Measurements from ENCODE around the gene SLC13A3.
"Not testable (repeated sequence)": the region's sequence is repeated elsewhere in the genome, so short reads cannot be mapped to it uniquely, and the experiment has no call there.

SLC13A3 gene

DNA sequence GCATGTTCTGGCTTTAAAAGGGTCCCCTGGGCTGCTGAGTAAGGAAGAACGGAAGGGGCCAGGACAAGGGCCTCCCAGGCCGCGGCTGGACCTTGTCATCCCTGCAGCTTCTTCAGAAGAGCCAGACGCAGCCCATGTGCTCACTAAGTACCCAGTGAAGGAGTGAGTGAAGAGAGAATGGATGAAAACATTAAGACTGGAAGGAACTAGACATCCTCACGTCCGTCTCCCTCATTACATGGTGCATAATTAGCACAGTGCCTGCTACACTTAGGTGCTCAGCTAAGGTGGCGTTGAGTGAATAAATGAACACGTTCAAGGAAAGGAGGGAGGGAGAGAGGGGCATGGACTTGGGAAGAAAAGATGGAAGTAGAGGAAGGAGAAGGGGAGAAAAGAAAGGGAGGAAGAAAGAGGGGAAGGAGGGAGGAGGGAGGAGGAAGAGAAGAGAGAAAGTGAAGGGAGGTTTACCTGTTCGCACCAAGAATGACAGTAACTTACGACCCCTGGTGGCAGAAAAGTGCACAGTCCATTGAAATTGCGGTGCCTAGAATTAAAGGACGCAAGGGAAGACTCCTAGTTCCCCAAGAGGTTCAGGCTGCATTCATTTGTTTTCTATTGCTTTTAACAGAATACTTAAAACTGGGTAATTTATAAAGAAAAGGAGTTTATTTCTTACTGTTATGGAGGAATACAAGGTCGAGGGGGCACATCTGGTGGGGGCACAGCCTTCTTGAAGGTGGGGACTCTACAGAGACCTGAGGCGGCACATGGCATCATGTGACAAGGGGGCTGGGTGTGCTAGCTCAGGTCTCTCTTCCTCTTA is 30.0 kb upstream of the SLC13A3 start:
- peak; percentile 29 to 36 for DNase-seq (ENCODE audit: extremely low read depth in 1 of 2, low read depth in 1 of 2)

DNA sequence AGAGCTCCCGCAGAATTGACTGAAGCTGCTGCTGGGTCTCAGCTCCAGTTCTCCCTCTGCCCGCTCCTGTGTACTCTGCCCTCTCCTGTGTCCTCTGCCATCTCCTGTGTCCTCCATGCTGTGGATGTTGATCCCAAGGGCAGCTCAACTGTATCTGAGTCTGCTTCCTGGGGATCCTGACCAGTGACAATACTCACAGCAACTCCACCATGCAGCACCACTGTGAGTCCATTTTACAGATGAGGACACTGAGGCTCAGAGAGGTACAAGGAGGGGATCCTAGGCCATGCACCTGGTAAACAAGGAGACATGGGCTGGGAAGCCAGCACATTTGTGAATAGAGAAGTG is 29.4 kb upstream of the SLC13A3 start:
- no peak for DNase-seq (ENCODE audit: extremely low read depth in 1 of 2, low read depth in 1 of 2)

DNA sequence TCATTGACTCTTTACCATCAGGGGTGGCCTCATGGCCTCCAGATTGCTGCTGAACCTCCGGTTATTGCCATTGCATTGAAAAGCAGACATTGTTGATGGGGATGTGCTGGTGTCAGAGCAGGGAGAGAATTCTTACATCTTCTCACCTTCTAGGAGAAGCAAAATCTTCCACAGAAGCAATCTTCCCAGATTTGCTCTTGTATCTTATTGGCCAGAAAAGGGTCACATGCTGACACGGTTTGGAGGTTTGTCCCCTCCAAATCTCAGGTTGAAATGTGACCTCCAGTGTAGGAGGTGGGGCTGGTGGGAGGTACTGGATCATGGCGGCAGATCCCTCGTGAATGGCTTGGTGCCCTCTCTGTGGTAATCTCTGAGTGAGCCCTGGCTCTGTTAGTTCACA is 27.3 kb upstream of the SLC13A3 start:
- DNase-seq (ENCODE audit: extremely low read depth in 1 of 2, low read depth in 1 of 2) = no peak

DNA sequence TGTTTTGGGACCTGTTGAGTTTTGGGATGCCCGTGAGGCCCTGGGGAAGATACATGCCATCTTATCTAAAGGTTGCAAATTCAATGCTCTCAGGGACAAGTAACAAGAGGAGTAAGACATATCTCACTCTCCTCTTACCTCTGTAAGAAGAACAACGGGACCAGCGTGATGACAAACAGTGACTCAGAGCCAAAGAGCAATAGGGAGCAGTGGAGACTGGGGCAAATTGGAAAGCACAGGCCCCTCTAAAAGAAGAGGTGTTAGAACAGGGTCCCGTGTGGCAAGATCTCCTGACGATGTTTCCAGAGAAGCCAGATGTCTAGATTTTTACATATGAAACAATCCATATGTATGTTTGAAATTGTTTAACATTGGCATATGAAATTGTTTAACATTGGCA is 26.3 kb upstream of the SLC13A3 start:
- no peak for DNase-seq (ENCODE audit: extremely low read depth in 1 of 2, low read depth in 1 of 2)

DNA sequence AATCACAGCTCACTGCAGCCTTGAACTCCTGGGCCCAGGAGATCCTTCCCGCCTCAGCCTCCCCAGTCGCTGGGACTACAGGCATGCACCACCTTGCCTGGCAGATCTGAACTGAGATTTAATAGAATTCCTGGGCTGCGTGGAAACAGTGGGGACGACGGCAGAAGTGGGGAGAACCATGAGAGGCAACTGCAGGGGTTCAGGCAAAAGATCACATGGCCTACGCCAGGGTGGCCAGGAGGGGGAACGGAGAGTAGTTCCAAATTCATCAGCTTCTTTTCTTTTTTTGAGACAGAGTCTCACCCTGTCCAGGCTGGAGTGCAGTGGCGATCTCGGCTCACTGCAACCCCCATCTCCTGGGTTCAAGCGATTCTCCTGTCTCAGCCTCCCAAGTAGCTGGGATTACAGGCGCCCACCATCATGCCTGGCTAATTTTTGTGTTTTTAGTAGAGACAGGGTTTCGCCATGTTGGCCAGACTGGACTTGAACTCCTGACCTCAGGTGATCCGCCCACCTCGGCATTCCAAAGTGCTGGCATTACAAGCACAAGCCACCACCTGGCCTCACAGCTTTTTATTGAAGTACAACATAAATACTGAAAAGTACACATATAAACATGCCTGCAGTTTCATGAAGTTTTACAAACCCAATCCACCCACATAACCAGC is 25.5 kb upstream of the SLC13A3 start:
- not testable (repeated sequence) for DNase-seq (ENCODE audit: extremely low read depth in 1 of 2, low read depth in 1 of 2)

DNA sequence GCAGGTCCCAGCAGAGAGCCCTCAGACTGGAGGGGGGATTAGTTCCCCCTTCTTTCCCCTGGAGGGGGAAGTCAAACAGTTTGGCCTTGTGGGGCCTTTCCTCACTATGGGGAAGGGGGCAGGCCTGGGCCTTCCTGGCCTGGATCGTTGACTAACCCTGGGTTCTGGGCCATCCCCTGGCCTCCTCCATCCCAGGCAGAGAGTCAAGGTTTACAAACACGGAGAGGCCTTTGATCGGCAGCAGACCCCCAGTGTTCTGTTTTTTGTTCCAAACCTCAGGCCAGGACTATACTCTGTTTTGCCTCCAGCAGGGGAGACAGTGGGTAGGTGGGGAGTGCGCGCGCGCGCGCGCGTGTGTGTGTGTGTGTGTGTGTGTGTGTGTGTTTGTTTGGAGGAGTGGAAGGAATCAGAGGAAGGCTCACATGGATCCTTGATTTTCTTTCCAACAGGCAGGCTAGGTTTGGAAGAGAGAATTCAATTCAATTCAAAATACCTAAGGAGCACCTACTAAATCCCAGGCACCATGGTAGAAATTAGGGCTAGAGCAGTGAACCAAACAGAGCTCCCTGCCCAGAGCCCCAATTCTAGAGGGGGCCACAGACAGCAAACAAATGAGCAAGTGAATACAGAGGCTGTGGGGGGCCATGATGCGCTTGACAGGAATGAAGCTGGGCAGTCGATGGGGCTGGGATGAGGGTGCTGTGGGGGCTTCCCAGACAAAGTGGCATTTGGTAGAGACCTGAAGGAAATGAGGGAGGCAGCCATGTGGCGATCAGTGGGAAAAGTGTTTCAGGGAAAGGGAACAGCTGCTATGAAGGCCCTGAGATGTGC is 23.2 kb upstream of the SLC13A3 start:
- no peak for DNase-seq (ENCODE audit: extremely low read depth in 1 of 2, low read depth in 1 of 2)

DNA sequence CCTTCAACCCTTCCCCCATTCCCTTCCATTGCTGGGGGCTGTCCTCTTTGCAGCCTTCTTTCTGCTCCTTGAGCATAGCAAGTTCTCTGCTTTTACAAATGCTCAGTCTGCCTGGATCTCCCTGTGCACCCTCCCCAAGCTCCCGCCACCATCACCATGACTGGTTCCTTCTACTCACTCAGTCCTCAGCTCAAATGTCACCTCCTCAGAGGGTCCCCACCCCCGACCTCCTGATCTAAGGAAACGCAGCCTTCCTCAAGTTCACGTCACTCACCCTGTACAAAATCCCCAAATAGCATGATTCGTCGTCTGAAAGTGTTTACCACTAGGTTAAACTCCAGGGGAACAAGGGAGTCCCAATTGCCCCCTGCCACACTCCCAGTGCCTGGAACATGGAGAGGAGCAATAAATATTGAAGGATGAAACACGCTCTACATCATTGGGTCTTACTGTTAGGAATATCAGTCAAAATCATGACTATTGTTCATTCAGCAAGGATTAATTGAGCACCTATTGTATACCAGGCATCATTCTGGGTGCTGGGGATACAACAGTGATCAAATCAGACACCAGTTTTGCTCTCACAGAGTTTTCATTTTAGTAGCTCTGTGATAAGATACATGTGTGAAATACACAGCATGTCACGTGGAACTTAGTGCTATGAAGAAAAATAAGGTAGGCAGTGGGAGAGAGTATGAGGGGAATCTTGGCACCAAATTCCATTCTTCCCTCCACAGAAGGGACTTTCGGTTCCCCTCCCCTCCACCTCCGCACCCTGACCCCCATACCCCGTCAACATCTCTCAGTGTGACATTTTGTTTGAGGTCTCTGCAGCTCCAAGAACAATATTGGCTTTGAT is 22.4 kb upstream of the SLC13A3 start:
- DNase-seq (ENCODE audit: extremely low read depth in 1 of 2, low read depth in 1 of 2) = no peak

DNA sequence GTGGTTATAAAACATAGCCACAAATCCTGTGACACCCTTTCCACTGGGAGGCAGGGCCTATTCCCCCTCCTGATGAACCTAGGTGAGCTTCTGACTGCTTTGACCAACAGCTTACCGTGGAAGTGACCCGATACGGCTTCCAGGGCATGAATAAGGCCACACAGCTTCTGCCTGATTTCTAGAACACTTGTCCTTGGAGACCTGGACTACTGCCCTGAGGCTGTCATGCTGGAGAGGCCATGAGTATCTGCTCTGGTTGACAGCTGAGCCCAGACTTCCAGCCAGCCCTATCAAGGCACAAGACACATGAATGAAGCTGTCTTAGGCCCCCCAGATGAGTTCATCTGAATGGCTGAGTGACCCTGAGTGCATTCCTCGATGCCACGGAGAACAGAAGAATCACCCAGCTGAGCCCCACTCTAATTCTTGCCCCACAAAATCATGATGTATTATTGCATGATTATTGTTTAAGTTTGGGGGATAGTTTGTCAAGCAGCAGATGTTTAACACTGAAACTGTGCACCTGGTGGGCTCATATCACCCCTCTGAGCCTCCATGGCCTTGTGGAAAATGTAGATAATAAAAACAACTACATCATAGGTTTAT is 21.4 kb upstream of the SLC13A3 start:
- DNase-seq (ENCODE audit: extremely low read depth in 1 of 2, low read depth in 1 of 2) = no peak

DNA sequence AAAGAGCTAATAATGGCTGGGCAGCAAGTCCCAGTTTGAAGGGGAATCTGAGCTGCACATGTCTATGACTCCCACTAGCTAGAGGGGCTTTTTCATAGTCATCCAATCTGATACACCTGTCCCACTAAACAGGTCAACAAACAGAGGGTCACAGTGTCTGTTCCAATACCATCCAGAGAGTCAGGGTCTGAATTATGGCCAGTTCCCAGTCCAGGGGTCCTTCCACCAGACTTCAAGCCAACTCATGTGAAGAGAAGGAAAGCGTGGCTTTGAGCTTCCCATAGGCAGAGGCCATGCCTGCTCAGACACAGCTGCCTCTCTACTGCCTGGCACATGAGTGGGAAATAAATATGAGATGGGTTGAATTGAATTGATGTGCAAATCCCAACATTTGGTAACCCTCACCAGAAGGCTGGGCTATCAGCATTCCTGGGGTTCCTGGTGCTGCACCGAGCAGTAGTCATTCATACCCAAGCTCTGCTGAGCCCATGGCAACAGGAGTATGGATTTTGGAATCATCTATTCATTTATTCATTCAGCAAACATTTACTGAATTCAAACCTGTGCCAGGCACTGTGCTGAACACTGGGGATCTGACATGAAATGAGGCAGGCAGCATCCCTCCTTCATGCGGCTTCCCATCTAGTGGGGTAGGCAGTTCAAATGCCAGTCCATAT is 20.7 kb upstream of the SLC13A3 start:
- no peak for DNase-seq (ENCODE audit: extremely low read depth in 1 of 2, low read depth in 1 of 2)

DNA sequence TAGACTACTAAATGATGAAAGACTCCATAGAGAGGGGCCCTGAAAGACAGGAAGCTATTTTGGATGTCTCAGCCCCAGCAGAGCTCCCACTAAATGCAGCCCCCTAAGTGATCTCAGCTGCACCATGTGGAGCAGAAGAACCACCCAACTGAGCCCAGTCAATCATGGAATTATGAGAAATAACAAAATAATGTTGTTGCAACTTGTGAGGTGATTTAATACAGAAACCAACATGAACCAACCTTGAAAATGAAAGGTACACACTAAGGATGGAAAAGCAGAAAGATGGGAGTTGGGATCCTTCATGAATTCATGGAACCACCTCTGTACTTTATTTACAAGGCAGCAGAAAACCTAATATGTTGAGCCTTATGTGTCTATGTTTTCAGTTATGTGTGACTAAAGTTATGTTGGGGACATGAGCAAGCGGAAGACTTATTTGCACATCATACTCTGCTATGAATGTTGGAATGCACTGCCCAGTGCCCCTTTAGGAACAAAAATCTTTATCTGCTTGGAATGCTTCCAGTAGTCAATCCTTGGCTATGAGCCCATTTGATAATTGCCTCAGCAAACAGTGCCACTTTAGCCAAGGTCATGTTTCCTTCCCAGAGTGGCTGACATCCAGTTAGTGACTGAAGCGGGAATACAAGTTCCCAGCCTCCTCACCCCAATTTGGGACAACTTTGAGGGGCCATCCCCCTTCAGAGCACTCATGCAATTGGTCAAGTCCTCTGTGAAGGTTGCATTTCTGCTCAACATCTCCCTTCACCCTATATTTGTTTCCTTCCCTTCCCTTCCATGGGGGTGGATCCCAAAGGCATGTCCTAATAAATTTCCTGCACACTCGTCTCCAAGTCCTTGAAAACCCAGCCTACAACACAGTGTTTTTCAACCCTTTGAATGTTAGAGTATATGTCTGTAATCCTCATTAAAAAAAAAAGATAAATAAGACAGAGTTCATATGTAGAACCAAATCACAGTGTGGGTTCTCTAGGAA is 19.6 kb upstream of the SLC13A3 start:
- no peak for DNase-seq (ENCODE audit: extremely low read depth in 1 of 2, low read depth in 1 of 2)

DNA sequence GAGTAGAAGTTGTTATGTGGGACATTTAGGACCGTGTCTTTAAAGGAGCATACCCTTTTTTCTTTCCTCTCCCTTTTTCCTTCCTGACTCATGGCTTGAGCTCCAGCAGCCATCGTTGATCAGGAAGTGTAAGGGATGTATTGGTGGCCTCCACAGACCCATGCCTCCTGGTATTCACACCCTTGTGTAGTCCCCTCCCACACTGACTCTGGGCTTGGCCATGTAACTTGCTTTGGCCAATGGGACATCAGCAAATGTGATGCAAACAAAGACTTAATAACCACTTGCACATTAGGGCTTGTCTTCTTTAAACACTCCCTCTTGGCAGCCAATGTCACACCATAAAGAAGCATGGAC is 18.9 kb upstream of the SLC13A3 start:
- no peak for DNase-seq (ENCODE audit: extremely low read depth in 1 of 2, low read depth in 1 of 2)

DNA sequence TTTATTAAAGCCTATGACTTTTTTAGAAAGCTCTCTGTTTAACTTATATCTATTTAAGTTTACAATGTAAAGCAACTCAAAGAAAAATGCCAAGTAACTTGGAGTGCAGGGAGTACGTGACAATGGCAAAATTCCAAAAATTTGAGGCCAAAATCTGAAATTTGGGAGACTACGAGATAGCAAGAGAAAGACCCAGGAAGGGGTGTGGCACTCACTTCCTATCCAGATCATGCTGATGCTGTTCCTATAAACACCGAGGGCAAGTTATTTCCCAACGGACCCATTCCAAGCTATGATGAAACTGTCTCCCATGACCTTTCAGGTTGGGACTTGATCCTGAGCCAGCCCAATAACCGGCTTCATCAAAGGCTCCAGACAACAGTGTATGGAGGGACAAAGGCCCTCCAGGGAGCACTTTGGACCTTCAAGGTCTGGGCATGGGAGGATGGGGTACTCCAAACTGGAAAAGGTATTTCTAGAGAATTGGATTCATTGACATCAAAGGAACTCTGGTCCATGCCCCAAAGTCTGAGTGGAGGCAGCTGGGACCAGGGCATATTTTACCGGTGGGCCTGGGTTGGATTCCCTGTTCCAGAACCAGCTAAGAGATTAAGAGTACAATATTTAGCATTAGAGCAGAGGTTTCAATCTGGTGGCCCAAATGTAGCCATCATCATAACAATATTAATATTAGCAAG is 15.7 kb upstream of the SLC13A3 start:
- no peak for DNase-seq (ENCODE audit: extremely low read depth in 1 of 2, low read depth in 1 of 2)

DNA sequence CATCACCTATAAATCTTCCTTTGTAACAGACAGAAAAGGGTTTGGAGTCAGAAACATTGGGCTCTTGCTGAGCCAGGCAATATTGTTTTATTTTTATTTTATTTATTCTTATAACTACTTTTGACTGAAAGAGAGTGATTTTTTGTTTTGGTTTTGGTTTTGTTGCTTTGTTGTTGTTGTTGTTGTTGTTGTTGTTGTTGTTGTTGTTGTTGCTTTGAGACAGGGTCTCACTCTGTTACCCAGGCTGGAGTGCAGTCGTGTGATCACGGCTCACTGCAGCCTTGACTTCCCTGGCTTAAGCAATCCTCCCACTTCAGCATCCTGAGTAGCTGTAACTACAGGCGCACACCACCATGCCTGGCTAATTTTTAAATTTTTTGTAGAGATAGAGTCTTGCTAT is 15.0 kb upstream of the SLC13A3 start:
- no peak for DNase-seq (ENCODE audit: extremely low read depth in 1 of 2, low read depth in 1 of 2)

DNA sequence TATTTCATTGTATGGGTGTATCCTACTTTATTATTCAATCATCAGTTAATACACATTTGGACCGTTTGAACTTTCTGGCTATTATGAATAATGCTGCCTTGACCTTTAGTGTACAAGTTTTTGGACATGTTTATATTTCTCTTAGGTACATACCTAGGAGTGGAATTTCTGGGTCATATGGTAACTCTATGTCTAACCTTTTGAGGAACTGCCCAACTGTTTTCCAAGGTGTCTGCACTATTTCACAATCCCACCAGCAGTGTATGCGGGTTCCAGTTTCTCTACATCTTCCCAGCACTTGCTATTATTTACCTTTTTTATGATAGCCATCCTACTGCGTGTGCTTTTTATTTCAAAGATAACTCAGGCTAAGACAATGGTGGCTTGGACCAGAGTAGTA is 14.3 kb upstream of the SLC13A3 start:
- DNase-seq (ENCODE audit: extremely low read depth in 1 of 2, low read depth in 1 of 2) = no peak

DNA sequence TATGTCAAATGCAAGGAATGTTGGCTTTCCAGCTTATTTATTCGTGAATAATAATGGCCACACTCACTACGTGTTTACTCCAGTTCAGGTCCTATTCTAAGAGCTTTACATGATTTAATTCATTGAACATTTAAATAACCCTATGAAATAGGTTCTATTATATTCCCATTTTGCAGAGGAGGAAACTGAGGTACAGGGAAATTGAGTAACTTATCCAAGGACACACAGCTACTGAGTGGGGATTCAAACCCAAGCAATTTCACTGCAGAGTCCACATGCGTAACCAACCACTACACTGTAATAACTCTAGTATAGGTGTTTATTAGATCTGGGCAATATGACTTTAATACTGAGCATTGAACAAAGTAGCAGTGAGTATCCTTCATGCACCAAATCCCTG is 12.3 kb upstream of the SLC13A3 start:
- DNase-seq (ENCODE audit: extremely low read depth in 1 of 2, low read depth in 1 of 2) = no peak

DNA sequence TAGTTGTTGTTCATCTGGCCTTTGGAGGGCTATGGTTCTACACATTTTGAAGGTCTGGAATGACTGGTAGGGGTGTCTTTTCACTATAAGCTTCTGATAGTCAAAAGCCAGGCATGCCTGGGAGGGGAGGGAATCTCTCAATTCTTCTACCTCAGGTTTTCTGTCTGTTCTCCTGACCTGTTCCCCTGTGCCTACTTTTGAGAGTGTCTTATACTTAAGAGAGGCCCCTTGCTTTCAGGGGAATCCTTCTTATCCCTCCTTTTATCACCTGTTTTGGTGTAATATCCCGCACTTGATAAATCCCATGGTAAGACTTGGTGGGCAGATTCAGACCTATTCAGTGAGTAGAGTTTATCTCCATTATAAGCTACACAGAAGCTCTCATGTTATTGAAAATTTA is 10.4 kb upstream of the SLC13A3 start:
- DNase-seq (ENCODE audit: extremely low read depth in 1 of 2, low read depth in 1 of 2) = no peak

DNA sequence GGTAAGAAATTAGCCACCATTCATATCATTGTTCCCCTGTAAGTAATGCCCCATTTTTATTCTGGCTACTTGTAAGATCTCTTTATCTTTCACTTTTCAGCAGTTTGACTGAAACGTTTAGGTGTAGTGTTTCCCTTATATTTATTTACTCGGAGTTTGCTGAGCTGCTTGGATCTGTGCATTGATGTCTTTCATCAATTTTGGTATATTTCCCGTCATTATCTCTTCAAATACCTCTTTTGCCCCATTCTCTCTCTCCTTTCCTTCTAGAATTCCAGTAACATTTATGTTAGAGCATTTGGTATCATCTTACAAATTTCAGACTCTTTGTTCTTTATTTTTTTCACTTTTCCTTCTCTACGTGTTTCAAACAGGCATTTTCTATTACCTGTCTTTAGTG is 9.2 kb upstream of the SLC13A3 start:
- DNase-seq (ENCODE audit: extremely low read depth in 1 of 2, low read depth in 1 of 2) = no peak

DNA sequence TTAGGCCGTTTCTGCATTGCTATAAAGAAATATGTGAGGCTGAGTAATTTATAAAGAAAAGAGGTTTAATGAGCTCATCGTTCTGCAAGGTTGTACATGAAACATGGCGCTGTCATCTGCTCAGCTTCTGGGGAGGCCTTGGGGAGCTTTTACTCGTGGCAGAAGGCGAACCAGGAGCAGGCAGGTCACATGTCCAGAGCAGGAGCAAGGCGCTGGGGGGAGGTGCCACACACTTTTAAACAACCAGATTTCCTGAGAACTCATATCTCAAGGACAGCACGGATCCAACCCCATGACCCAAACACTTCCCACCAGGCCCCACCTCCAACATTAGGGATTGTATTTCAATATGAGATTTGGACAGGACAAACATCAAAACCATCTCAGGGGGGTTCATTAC is 6.4 kb upstream of the SLC13A3 start:
- DNase-seq (ENCODE audit: extremely low read depth in 1 of 2, low read depth in 1 of 2) = no peak

Data from activated CD8-positive, alpha-beta memory T cell treated with anti-CD3 and anti-CD28 coated beads for 1 hour (primary cell).